Eye (tissue), 1 donor: ENCODE measurements around the gene CTRL.

Experiments
- DNase-seq: peaks from one replicate; pipeline ENCODE4 v3.0.0-alpha.2; 2015

CTRL gene

GRCh38 chr16:67885976-67886375 is 45.7 kb downstream of the CTRL start:
- DNase-seq, result no peak

- no peak for DNase-seq
Measured at GRCh38 chr16:67885545-67885944, 46.1 kb downstream of the CTRL start.

GRCh38 chr16:67884684-67885083 is 47.0 kb downstream of the CTRL start, which contains the start of gene NRN1L:
TSS of gene NRN1L (plus strand) at chr16:67884885. CDS start at chr16:67884904, 19 bp downstream.
- peak; percentile 92 for DNase-seq

GRCh38 chr16:67883872-67884261 is 47.8 kb downstream of the CTRL start:
- DNase-seq, result peak; percentile 54

- DNase-seq, result no peak
Measured at GRCh38 chr16:67883146-67883871, 48.4 kb downstream of the CTRL start.

- DNase-seq, result peak; percentile 10
Measured at GRCh38 chr16:67882374-67883145, 49.1 kb downstream of the CTRL start.

- DNase-seq, result no peak
Measured at GRCh38 chr16:67881621-67882161, 50.0 kb downstream of the CTRL start.

GRCh38 chr16:67880584-67880983 is 51.1 kb downstream of the CTRL start:
- no peak for DNase-seq

- no peak for DNase-seq
Measured at GRCh38 chr16:67879936-67880335, 51.7 kb downstream of the CTRL start.
